ENCODE measurements around the gene RUSC2.

The RUSC2 gene

GRCh38 chr9:35470340-35470739, 19.6 kb upstream of the RUSC2 start:
- ChIA-PET POLR2A (no interaction called here), CTCF (interaction anchor here (1.9 kb wide), 1 partner anchor 571 kb away, joined by 5 read pairs; no protein-coding TSS in a partner anchor)
- Histone ChIP-seq H3K27ac (ENCODE audit: extremely low read depth, low read depth, low read length) (no peak overlapping the region), H3K9me3 (ENCODE audit: control insufficient read depth, insufficient read depth, low read depth, low read length) (no peaks in the 10 kb centered on the region), H3K36me3 (ENCODE audit: control insufficient read depth in 2 of 2, insufficient read depth in 1 of 2, low read length in 2 of 2) (no peaks in the 10 kb centered on the region), H3K4me1 (ENCODE audit: control insufficient read depth, insufficient read depth, low read length) (no peaks in the 10 kb centered on the region), H3K4me3 (ENCODE audit: low read depth, low read length) (no peak overlapping the region)
- TF ChIP-seq SALL2 (tag by site-specific recombination; IDR thresholded peaks at IDR 0.05; ENCODE audit: borderline replicate concordance): no peak
- TF ChIP-seq ZNF791 (tag by site-specific recombination; IDR thresholded peaks at IDR 0.05): no peak
- no peak for TF ChIP-seq ZNF16 (tag by site-specific recombination; IDR thresholded peaks at IDR 0.05; ENCODE audit: low read depth)
- TF ChIP-seq ZBTB1 (tag by site-specific recombination; IDR thresholded peaks at IDR 0.05): no peak
- TF ChIP-seq ZFP69B (tag by site-specific recombination; IDR thresholded peaks at IDR 0.05): no peak
- no peak for TF ChIP-seq OVOL3 (tag by site-specific recombination; IDR thresholded peaks at IDR 0.05)
- no peak for TF ChIP-seq ZSCAN5A (tag by site-specific recombination; IDR thresholded peaks at IDR 0.05)
- TF ChIP-seq ZNF341 (tag by site-specific recombination; IDR thresholded peaks at IDR 0.05; ENCODE audit: low read depth): no peak
- TF ChIP-seq ZNF530 (tag by site-specific recombination; IDR thresholded peaks at IDR 0.05; ENCODE audit: low read depth): no peak
- no peak for TF ChIP-seq ZNF114 (tag by site-specific recombination; IDR thresholded peaks at IDR 0.05)
- TF ChIP-seq ZNF112 (tag by site-specific recombination; IDR thresholded peaks at IDR 0.05): no peak
- TF ChIP-seq ZNF600 (tag by site-specific recombination; IDR thresholded peaks at IDR 0.05): no peak
- TF ChIP-seq ZNF555 (tag by site-specific recombination; conservative IDR thresholded peaks at IDR 0.05): no peak
- TF ChIP-seq, protein P1, sequence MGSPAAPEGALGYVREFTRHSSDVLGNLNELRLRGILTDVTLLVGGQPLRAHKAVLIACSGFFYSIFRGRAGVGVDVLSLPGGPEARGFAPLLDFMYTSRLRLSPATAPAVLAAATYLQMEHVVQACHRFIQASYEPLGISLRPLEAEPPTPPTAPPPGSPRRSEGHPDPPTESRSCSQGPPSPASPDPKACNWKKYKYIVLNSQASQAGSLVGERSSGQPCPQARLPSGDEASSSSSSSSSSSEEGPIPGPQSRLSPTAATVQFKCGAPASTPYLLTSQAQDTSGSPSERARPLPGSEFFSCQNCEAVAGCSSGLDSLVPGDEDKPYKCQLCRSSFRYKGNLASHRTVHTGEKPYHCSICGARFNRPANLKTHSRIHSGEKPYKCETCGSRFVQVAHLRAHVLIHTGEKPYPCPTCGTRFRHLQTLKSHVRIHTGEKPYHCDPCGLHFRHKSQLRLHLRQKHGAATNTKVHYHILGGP (tag by site-specific recombination; IDR thresholded peaks at IDR 0.05): no peak
- no peak for TF ChIP-seq ZFP3 (tag by site-specific recombination; IDR thresholded peaks at IDR 0.05; ENCODE audit: low read depth)
- no peak for TF ChIP-seq ZNF701 (tag by site-specific recombination; IDR thresholded peaks at IDR 0.05)
- TF ChIP-seq ZNF514 (tag by site-specific recombination; IDR thresholded peaks at IDR 0.05): no peak
- TF ChIP-seq ZNF48 (tag by site-specific recombination; IDR thresholded peaks at IDR 0.05): no peak
- TF ChIP-seq ZNF76 (tag by site-specific recombination; IDR thresholded peaks at IDR 0.05; ENCODE audit: borderline replicate concordance, low read depth): no peak
- no peak for TF ChIP-seq OSR2 (tag by site-specific recombination; IDR thresholded peaks at IDR 0.05)

GRCh38 chr9:35470894-35471293, 19.0 kb upstream of the RUSC2 start:
- H3K36me3 ChIP-seq (ENCODE audit: control insufficient read depth in 2 of 2, insufficient read depth in 1 of 2, low read length in 2 of 2): no peaks in the 10 kb centered on the region
- ChIA-PET POLR2A (interaction anchor here (0.8 kb wide), 1 partner anchor 1094 kb away, joined by 4 read pairs; the partner anchor contains the start of gene MYORG), CTCF (interaction anchor here (0.5 to 1.9 kb wide), 3 partner anchors 83 to 767 kb away, joined by 3 to 9 read pairs (median 5); no protein-coding TSS in a partner anchor)
- H3K27ac ChIP-seq (ENCODE audit: extremely low read depth, low read depth, low read length): no peak overlapping the region
- no peak overlapping the region for H3K4me3 ChIP-seq (ENCODE audit: low read depth, low read length)
- TF ChIP-seq ZEB2 (tag by site-specific recombination; IDR thresholded peaks at IDR 0.05): no peak
- TF ChIP-seq FEZF1 (tag by site-specific recombination; IDR thresholded peaks at IDR 0.05): no peak
- TF ChIP-seq, protein P2, sequence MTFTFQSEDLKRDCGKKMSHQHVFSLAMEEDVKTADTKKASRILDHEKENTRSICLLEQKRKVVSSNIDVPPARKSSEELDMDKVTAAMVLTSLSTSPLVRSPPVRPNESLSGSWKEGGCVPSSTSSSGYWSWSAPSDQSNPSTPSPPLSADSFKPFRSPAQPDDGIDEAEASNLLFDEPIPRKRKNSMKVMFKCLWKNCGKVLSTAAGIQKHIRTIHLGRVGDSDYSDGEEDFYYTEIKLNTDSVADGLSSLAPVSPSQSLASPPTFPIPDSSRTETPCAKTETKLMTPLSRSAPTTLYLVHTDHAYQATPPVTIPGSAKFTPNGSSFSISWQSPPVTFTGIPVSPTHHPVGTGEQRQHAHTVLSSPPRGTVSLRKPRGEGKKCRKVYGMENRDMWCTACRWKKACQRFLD (tag by site-specific recombination; IDR thresholded peaks at IDR 0.05): no peak
- no peak for TF ChIP-seq ZFP37 (tag by site-specific recombination; IDR thresholded peaks at IDR 0.05)
- no peaks in the 10 kb centered on the region for H3K4me1 ChIP-seq (ENCODE audit: control insufficient read depth, insufficient read depth, low read length)
- no peaks in the 10 kb centered on the region for H3K9me3 ChIP-seq (ENCODE audit: control insufficient read depth, insufficient read depth, low read depth, low read length)
